ENCODE data around the gene NEURL2.

The NEURL2 gene

GRCh38 chr20:45848969-45849582 is 41.9 kb downstream of the NEURL2 start:
- no peak overlapping the region for H3K4me2 ChIP-seq (ENCODE audit: low read depth, low read length)
- no peaks in the 10 kb centered on the region for H3K9me2 ChIP-seq (replicated peaks; ENCODE audit: insufficient read depth, low read length)
- no peak for DNase-seq
- no peaks in the 10 kb centered on the region for H4K20me1 ChIP-seq (ENCODE audit: insufficient read depth, low read length)
- no peak overlapping the region for H3K9ac ChIP-seq (ENCODE audit: low read length)
- no peaks in the 10 kb centered on the region for H3K9me3 ChIP-seq (replicated peaks; ENCODE audit: insufficient read depth, low read length)
- no peaks in the 10 kb centered on the region for H3K4me1 ChIP-seq (ENCODE audit: low read length)
- no peak overlapping the region for H3K27ac ChIP-seq (ENCODE audit: low read length)
- H2AFZ ChIP-seq (ENCODE audit: low read length): no peak overlapping the region
- no peaks in the 10 kb centered on the region for H3K27me3 ChIP-seq (replicated peaks; ENCODE audit: insufficient read depth, low read length)
- no peaks in the 10 kb centered on the region for H3F3A ChIP-seq (ENCODE audit: insufficient read depth, low read length)
- no peaks in the 10 kb centered on the region for H3K79me2 ChIP-seq (ENCODE audit: low read length)
- no peak overlapping the region for H3K4me3 ChIP-seq (ENCODE audit: low read length)
- TF ChIP-seq EZH2phosphoT487 (IDR thresholded peaks at IDR 0.05; ENCODE audit: low read length) (no peak), EZH2 (optimal IDR thresholded peaks at IDR 0.05; ENCODE audit: low read depth, low read length) (no peak), CTCF (IDR thresholded peaks at IDR 0.05; ENCODE audit: low read length) (no peak)
- no peaks in the 10 kb centered on the region for H3K36me3 ChIP-seq (replicated peaks; ENCODE audit: insufficient read depth, low read length)

DNA sequence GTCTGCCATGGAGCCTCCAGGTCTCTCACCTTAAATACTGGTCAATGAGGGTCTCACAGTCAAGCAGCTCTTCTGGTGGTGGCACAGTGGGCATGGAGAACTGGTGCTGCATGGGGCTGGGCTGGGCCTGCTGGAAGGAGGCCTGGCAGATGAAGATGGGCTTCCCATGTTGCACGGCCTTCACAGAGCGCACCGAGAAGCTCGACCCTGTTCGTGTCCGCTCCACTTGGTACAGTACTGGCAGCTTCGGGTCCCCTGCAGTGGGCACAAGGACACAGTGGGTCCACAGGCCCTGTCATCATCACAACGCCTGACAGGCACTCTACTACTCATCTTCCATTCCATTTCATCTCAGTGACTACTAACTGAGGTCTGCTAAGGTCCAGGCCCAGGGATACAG is 42.6 kb downstream of the NEURL2 start:
- Histone ChIP-seq H2AFZ (ENCODE audit: low read length) (no peak overlapping the region), H3F3A (ENCODE audit: insufficient read depth, low read length) (no peaks in the 10 kb centered on the region), H3K27ac (ENCODE audit: low read length) (no peak overlapping the region), H3K27me3 (replicated peaks; ENCODE audit: insufficient read depth, low read length) (no peaks in the 10 kb centered on the region), H3K9me2 (replicated peaks; ENCODE audit: insufficient read depth, low read length) (no peaks in the 10 kb centered on the region), H3K36me3 (replicated peaks; ENCODE audit: insufficient read depth, low read length) (no peaks in the 10 kb centered on the region), H3K4me3 (ENCODE audit: low read length) (no peak overlapping the region), H3K4me2 (ENCODE audit: low read depth, low read length) (no peak overlapping the region), H3K79me2 (ENCODE audit: low read length) (no peaks in the 10 kb centered on the region), H4K20me1 (ENCODE audit: insufficient read depth, low read length) (no peaks in the 10 kb centered on the region), H3K9ac (ENCODE audit: low read length) (no peak overlapping the region), H3K4me1 (ENCODE audit: low read length) (no peaks in the 10 kb centered on the region), H3K9me3 (replicated peaks; ENCODE audit: insufficient read depth, low read length) (no peaks in the 10 kb centered on the region)
- DNase-seq: no peak
- TF ChIP-seq EZH2 (optimal IDR thresholded peaks at IDR 0.05; ENCODE audit: low read depth, low read length): no peak

GRCh38 chr20:45845452-45845851 is 45.6 kb downstream of the NEURL2 start:
- no peak overlapping the region for H3K9ac ChIP-seq (ENCODE audit: low read length)
- H3K79me2 ChIP-seq (ENCODE audit: low read length): no peaks in the 10 kb centered on the region

More at GRCh38 chr20:45845452-45845851, 45.6 kb downstream of the NEURL2 start:
- Histone ChIP-seq H2AFZ (ENCODE audit: low read length) (no peak overlapping the region), H3K4me1 (ENCODE audit: low read length) (no peaks in the 10 kb centered on the region), H3K36me3 (replicated peaks; ENCODE audit: insufficient read depth, low read length) (no peaks in the 10 kb centered on the region), H3K4me3 (ENCODE audit: low read length) (no peak overlapping the region), H3K4me2 (ENCODE audit: low read depth, low read length) (no peak overlapping the region), H3K27ac (ENCODE audit: low read length) (no peak overlapping the region), H3F3A (ENCODE audit: insufficient read depth, low read length) (no peaks in the 10 kb centered on the region), H3K9me2 (replicated peaks; ENCODE audit: insufficient read depth, low read length) (no peaks in the 10 kb centered on the region), H3K9me3 (replicated peaks; ENCODE audit: insufficient read depth, low read length) (no peaks in the 10 kb centered on the region), H4K20me1 (ENCODE audit: insufficient read depth, low read length) (no peaks in the 10 kb centered on the region), H3K27me3 (replicated peaks; ENCODE audit: insufficient read depth, low read length) (no peaks in the 10 kb centered on the region)
- TF ChIP-seq EZH2 (optimal IDR thresholded peaks at IDR 0.05; ENCODE audit: low read depth, low read length) (no peak), CTCF (IDR thresholded peaks at IDR 0.05; ENCODE audit: low read length) (no peak), EZH2phosphoT487 (IDR thresholded peaks at IDR 0.05; ENCODE audit: low read length) (no peak)
- no peak for DNase-seq
